Endothelial cell of umbilical vein (primary cell): ENCODE data around the gene PNPLA1. TPM values are rescaled to one million over a fixed set of nuclear protein-coding genes. Genes with fewer than 3 reads are reported as not detected.

ENCODE experiments used
- BruUV-seq: library from RNA; stranded (reverse); fragments of 400-500 nt; replicated peaks from 2 replicates; lab custom pipeline; 2021; lab: Mats Ljungman, UMichigan
- CTCF ChIA-PET: fragments of 300-600, 350-600 bp; sonication (Branson Sonifier 250); formaldehyde crosslinking; loops from one replicate; lab custom pipeline; 2021; ENCODE audit warnings: antibody characterized with exemption, inconsistent platforms; lab: Charles Lee
- POLR2A ChIA-PET: fragments of 300-600, 350-600 bp; sonication (Branson Sonifier 250); formaldehyde crosslinking; loops from one replicate; lab custom pipeline; 2021; ENCODE audit warnings: antibody characterized with exemption, inconsistent platforms; lab: Charles Lee
- DNase-seq: peaks from one replicate; pipeline ENCODE4 v3.0.0-alpha.2; 2011; ENCODE audit warnings: low read depth, low spot score
- FAIRE-seq: peaks from 2 replicates; lab custom pipeline; 2011; peaks lifted over from hg19 to GRCh38; lab: Jason Lieb, UNC
- H2AFZ ChIP-seq: 2 replicates; pipeline ENCODE4 v1.6.0; 2012; ENCODE audit warnings: low read depth, low read length, control low read depth, inconsistent platforms
- H3K27ac ChIP-seq: 2 replicates; pipeline ENCODE4 v1.5.1; 2011; ENCODE audit warnings: low read depth, mild to moderate bottlenecking, control low read depth, low read length, moderate library complexity; ENCODE audit not compliant: insufficient read depth
- H3K27me3 ChIP-seq, 2 experiments: 2 replicates each; pipeline versions ENCODE4 v1.6.0 to v1.6.1; 2011; ENCODE audit warnings: low read length in 2 of 2, mixed read lengths in 1 of 2; ENCODE audit not compliant: control insufficient read depth in 2 of 2, insufficient read depth in 2 of 2
- H3K36me3 ChIP-seq, 2 experiments: 2 replicates in 1 of 2; 3 replicates in 1 of 2; pipeline ENCODE4 v1.5.1; 2011; ENCODE audit warnings: low read length in 2 of 2, mild to moderate bottlenecking in 1 of 2, moderate library complexity in 1 of 2; ENCODE audit not compliant: control insufficient read depth in 2 of 2, insufficient read depth in 2 of 2; ENCODE audit errors: extremely low read depth in 1 of 2
- H3K4me1 ChIP-seq: 3 replicates; pipeline ENCODE4 v1.5.1; 2011; ENCODE audit warnings: mild to moderate bottlenecking, low read length; ENCODE audit not compliant: control insufficient read depth, insufficient read depth; ENCODE audit errors: extremely low read depth
- H3K4me2 ChIP-seq: 2 replicates; pipeline ENCODE4 v1.6.1; 2011; ENCODE audit warnings: low read length, control low read depth, mixed read lengths; ENCODE audit not compliant: insufficient read depth
- H3K4me3 ChIP-seq, 3 experiments: fragments of 200-600 bp in 1 of 3; sonication (generic), shearing (Covaris generic) in 1 of 3; replicated peaks in 1 of 3; 2 replicates each; pipeline ENCODE4 v1.5.1; 2011 to 2016; ENCODE audit warnings: control low read depth in 3 of 3, low read length in 3 of 3, mild to moderate bottlenecking in 2 of 3, inconsistent platforms in 1 of 3, low read depth in 1 of 3, moderate library complexity in 1 of 3; ENCODE audit not compliant: insufficient read depth in 1 of 3
- H3K79me2 ChIP-seq: 2 replicates; pipeline ENCODE4 v1.6.0; 2012; ENCODE audit warnings: low read length, inconsistent platforms; ENCODE audit not compliant: control insufficient read depth, insufficient read depth
- H3K9ac ChIP-seq: replicated peaks from 2 replicates; pipeline ENCODE3; 2011; ENCODE audit warnings: low read length, control low read depth; ENCODE audit not compliant: insufficient read depth; ENCODE audit errors: extremely low read depth
- H3K9me1 ChIP-seq: replicated peaks from 3 replicates; pipeline ENCODE4 v1.6.0; 2011; ENCODE audit warnings: mild to moderate bottlenecking, low read length; ENCODE audit not compliant: control insufficient read depth, insufficient read depth; ENCODE audit errors: extremely low read depth
- H3K9me3 ChIP-seq: replicated peaks from 2 replicates; pipeline ENCODE4 v1.5.1; 2012; ENCODE audit warnings: low read length, inconsistent platforms; ENCODE audit not compliant: control insufficient read depth, insufficient read depth
- H4K20me1 ChIP-seq: replicated peaks from 2 replicates; pipeline ENCODE3; 2011; ENCODE audit warnings: mild to moderate bottlenecking, low read length; ENCODE audit not compliant: control insufficient read depth, insufficient read depth; ENCODE audit errors: extremely low read depth
- CTCF ChIP-seq, 2 donors: IDR thresholded peaks; 1 replicate in 1 of 2; 2 replicates in 1 of 2; pipeline ENCODE4 v1.5.1; 2011; ENCODE audit warnings: low read length in 2 of 2, mild to moderate bottlenecking in 2 of 2, moderate library complexity in 2 of 2, control low read depth in 1 of 2, inconsistent platforms in 1 of 2, low read depth in 1 of 2; ENCODE audit not compliant: insufficient read depth in 1 of 2; ENCODE audit errors: extremely low read depth in 1 of 2
- EZH2 ChIP-seq: IDR thresholded peaks from 2 replicates; pipeline ENCODE4 v1.6.1; 2012; ENCODE audit warnings: borderline replicate concordance, low read depth, mild to moderate bottlenecking, moderate library complexity, low read length, inconsistent platforms; ENCODE audit not compliant: severe bottlenecking
- FOS ChIP-seq: IDR thresholded peaks from 2 replicates; pipeline ENCODE4 v1.6.1; 2011; ENCODE audit warnings: mild to moderate bottlenecking, low read length, moderate library complexity, borderline replicate concordance; ENCODE audit not compliant: insufficient read depth
- JUN ChIP-seq: IDR thresholded peaks from 2 replicates; pipeline ENCODE4 v1.6.1; 2011; ENCODE audit warnings: borderline replicate concordance, low read depth; ENCODE audit not compliant: insufficient read length, insufficient read depth
- MAX ChIP-seq: IDR thresholded peaks from 2 replicates; pipeline ENCODE4 v1.6.1; 2011; ENCODE audit not compliant: insufficient read depth, insufficient read length
- POLR2AphosphoS5 ChIP-seq: IDR thresholded peaks from 2 replicates; pipeline ENCODE4 v1.6.1; 2012; ENCODE audit warnings: low read depth, mild to moderate bottlenecking, control low read depth, low read length, moderate library complexity; ENCODE audit not compliant: insufficient read depth
- dilution Hi-C: fragments of 300-500 bp; cut with MboI; formaldehyde crosslinking; loops from one replicate; pipeline ENCODE4 v1.15.0; 2019; ENCODE audit warnings: low sequenced_read_pairs; ENCODE audit not compliant: extremely low pct_ligation_motif_present
- intact Hi-C: fragments of 100-400 bp; cut with micrococcal nuclease; formaldehyde crosslinking; loops from one replicate; pipeline ENCODE4 v1.10.0; 2022
- polyA plus RNA-seq, 4 experiments: library from polyadenylated mRNA; depleted of rRNA in 3 of 4; stranded (reverse) in 3 of 4; unstranded in 1 of 4; fragments of >200 nt; gene quantifications; 2 replicates each; pipeline versions ENCODE4 v1.2.1 to v1.2.3, GENCODE V29; 2011 to 2012; ENCODE audit warnings: missing spikeins in 1 of 4
- total RNA-seq: library from RNA; stranded (reverse); gene quantifications from 2 replicates; pipeline ENCODE4 v1.2.3, GENCODE V29; 2021

The PNPLA1 gene
- total and polyA plus RNA-seq, 2 donors (not counting 3 experiments of a cell fraction or from before 2014, with no cell fraction given) = not detected

- DNase-seq = no peak
- CTCF ChIA-PET = interaction anchor here (1.0 kb wide), 1 partner anchor 82 kb away, joined by 4 read pairs; no protein-coding TSS in a partner anchor
- intact Hi-C loops = no loop called here
- no peak for FAIRE-seq
- POLR2A ChIA-PET = no interaction called here
- H3K4me3 ChIP-seq = no peak overlapping the region
- H4K20me1 ChIP-seq = peaks cover 2% of the 10 kb centered on the region
- no peaks in the 10 kb centered on the region for H3K9me3 ChIP-seq
- peaks cover 34 to 50% of the 10 kb centered on the region in 2 experiments for H3K36me3 ChIP-seq
- dilution Hi-C loops = no loop called here
- no peak overlapping the region for H3K9ac ChIP-seq
- H3K27me3 ChIP-seq = no peaks in the 10 kb centered on the region
- H2AFZ ChIP-seq = no peak overlapping the region
- H3K79me2 ChIP-seq = peaks cover 3% of the 10 kb centered on the region
- peaks cover 15% of the 10 kb centered on the region for H3K4me1 ChIP-seq
- BruUV-seq = no TSS peak
- H3K9me1 ChIP-seq = no peaks in the 10 kb centered on the region
- no peak overlapping the region for H3K27ac ChIP-seq
- TF ChIP-seq CTCF (IDR thresholded peaks at IDR 0.05; ENCODE audit: extremely low read depth in 1 of 2, insufficient read depth in 1 of 2, low read depth in 1 of 2, low read length in 2 of 2) (no peak), JUN (no peak), POLR2AphosphoS5 (no peak), EZH2 (no peak), MAX (no peak), FOS (no peak)
- no peak overlapping the region for H3K4me2 ChIP-seq
Observed at GRCh38 chr6:36220226-36220625, 49.6 kb upstream of the PNPLA1 start.
